ENCODE measurements around the gene TCEAL9.

DNA sequence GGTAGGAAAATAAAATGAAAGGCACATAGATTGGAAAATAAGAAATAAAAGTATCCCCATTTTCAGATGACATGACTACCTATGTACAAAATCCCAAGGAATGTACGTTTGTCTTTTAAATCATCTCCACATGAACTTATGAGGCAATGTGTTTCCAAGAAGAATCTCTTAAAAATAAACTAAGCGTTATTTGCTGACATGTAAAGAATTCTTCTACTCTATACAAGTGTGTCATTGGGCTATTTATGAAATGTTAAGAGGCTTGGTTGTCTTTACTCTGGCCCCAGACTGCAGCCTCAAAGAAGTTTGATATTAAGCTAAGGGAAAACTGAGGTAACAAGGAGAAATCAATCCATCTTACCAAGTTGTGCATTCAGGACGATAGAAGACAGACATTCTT, 37.2 kb downstream of the TCEAL9 start:
- TF ChIP-seq HOXD13 (CRISPR knock-in tag; IDR thresholded peaks at IDR 0.05; ENCODE audit: borderline replicate concordance) (no peak), ZNF76 (tag by site-specific recombination; IDR thresholded peaks at IDR 0.05; ENCODE audit: borderline replicate concordance, low read depth) (no peak), ZNF155 (tag by site-specific recombination; IDR thresholded peaks at IDR 0.05) (no peak), SETDB1 (IDR thresholded peaks at IDR 0.05; ENCODE audit: insufficient read length, low read length) (no peak), ZNF658 (tag by site-specific recombination; IDR thresholded peaks at IDR 0.05) (no peak), YY2 (tag by site-specific recombination; IDR thresholded peaks at IDR 0.05) (no peak), ZBTB21 (tag by site-specific recombination; IDR thresholded peaks at IDR 0.05) (no peak)
- TF ChIP-seq, protein P1, sequence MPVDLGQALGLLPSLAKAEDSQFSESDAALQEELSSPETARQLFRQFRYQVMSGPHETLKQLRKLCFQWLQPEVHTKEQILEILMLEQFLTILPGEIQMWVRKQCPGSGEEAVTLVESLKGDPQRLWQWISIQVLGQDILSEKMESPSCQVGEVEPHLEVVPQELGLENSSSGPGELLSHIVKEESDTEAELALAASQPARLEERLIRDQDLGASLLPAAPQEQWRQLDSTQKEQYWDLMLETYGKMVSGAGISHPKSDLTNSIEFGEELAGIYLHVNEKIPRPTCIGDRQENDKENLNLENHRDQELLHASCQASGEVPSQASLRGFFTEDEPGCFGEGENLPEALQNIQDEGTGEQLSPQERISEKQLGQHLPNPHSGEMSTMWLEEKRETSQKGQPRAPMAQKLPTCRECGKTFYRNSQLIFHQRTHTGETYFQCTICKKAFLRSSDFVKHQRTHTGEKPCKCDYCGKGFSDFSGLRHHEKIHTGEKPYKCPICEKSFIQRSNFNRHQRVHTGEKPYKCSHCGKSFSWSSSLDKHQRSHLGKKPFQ (tag by site-specific recombination; IDR thresholded peaks at IDR 0.05), result no peak
- TF ChIP-seq, protein P2, sequence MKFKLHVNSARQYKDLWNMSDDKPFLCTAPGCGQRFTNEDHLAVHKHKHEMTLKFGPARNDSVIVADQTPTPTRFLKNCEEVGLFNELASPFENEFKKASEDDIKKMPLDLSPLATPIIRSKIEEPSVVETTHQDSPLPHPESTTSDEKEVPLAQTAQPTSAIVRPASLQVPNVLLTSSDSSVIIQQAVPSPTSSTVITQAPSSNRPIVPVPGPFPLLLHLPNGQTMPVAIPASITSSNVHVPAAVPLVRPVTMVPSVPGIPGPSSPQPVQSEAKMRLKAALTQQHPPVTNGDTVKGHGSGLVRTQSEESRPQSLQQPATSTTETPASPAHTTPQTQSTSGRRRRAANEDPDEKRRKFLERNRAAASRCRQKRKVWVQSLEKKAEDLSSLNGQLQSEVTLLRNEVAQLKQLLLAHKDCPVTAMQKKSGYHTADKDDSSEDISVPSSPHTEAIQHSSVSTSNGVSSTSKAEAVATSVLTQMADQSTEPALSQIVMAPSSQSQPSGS (tag by site-specific recombination; IDR thresholded peaks at IDR 0.05; ENCODE audit: low read depth), result no peak
- TF ChIP-seq, protein P3, sequence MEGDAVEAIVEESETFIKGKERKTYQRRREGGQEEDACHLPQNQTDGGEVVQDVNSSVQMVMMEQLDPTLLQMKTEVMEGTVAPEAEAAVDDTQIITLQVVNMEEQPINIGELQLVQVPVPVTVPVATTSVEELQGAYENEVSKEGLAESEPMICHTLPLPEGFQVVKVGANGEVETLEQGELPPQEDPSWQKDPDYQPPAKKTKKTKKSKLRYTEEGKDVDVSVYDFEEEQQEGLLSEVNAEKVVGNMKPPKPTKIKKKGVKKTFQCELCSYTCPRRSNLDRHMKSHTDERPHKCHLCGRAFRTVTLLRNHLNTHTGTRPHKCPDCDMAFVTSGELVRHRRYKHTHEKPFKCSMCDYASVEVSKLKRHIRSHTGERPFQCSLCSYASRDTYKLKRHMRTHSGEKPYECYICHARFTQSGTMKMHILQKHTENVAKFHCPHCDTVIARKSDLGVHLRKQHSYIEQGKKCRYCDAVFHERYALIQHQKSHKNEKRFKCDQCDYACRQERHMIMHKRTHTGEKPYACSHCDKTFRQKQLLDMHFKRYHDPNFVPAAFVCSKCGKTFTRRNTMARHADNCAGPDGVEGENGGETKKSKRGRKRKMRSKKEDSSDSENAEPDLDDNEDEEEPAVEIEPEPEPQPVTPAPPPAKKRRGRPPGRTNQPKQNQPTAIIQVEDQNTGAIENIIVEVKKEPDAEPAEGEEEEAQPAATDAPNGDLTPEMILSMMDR (tag by site-specific recombination; IDR thresholded peaks at IDR 0.05), result no peak
- TF ChIP-seq, protein P4, sequence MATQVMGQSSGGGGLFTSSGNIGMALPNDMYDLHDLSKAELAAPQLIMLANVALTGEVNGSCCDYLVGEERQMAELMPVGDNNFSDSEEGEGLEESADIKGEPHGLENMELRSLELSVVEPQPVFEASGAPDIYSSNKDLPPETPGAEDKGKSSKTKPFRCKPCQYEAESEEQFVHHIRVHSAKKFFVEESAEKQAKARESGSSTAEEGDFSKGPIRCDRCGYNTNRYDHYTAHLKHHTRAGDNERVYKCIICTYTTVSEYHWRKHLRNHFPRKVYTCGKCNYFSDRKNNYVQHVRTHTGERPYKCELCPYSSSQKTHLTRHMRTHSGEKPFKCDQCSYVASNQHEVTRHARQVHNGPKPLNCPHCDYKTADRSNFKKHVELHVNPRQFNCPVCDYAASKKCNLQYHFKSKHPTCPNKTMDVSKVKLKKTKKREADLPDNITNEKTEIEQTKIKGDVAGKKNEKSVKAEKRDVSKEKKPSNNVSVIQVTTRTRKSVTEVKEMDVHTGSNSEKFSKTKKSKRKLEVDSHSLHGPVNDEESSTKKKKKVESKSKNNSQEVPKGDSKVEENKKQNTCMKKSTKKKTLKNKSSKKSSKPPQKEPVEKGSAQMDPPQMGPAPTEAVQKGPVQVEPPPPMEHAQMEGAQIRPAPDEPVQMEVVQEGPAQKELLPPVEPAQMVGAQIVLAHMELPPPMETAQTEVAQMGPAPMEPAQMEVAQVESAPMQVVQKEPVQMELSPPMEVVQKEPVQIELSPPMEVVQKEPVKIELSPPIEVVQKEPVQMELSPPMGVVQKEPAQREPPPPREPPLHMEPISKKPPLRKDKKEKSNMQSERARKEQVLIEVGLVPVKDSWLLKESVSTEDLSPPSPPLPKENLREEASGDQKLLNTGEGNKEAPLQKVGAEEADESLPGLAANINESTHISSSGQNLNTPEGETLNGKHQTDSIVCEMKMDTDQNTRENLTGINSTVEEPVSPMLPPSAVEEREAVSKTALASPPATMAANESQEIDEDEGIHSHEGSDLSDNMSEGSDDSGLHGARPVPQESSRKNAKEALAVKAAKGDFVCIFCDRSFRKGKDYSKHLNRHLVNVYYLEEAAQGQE (tag by site-specific recombination; IDR thresholded peaks at IDR 0.05), result no peak
